HG03175 (cell line): ENCODE measurements around the gene PTPN21.

Experiments used
- ATAC-seq: cut with Tn5 transposase; IDR thresholded peaks from one replicate; pipeline ENCODE4 v1.9.1; 2021; ENCODE audit warnings: mild to moderate bottlenecking, moderate library complexity; ENCODE audit not compliant: unreplicated experiment

Gene PTPN21

DNA sequence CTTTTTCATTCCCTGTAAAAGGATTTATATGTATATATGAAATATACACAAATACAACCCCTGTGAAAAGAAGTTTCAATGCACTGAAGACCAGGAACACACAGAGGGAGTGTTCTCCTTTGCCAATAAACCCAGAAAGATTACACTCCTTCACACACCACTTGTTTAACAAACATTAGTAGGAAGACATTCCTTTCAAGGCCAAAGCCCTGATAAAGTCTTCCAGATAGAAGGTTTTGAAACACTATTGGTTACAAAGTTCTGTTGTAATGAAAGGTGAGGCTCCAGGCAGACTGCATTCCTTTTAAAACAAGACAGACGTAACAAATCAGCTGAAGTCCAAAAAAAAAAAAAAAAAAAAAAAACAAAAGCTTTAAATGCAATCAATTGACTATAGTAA lies 81.0 kb downstream of the PTPN21 start:
- no peak for ATAC-seq

DNA sequence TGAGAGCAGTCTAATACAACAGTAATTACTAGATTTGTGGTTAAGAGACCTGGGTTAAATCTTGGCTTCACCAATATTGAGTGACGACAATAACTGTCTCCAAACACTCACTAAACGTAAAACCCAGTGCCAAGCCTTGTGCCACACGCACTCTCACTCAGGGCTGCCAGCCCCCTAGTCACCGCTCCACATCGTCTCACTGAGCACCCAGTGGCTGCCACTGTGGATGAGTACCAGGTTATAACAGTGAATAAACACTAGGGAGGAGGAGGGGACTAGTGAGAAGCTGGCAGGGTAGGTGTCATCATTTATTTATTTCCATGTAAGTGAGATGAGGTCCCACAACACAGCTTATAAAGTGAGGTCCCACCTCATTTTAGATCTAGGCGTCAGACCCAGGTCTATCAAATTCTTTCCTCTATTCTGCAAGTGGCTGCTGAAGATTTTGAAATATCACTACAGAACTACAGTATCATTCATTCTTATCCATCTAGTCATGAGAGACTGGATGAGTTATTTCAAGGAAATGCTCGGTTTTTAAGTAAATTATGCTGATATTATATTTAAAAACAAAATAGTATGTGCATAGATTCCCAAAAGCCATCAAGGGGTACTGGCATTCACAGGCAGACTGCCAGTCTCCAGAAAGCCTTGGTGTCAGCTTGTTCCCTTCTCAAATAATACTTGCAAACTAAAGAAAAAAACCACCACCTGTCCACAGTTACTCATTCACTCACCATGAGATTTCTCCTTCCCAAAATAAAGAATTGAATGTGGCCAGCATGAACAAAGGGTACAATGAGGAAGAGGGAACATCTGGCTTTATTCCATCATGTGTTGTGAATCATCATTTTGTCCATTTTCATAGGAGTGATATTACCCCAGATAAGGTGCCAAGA lies 84.0 kb downstream of the PTPN21 start:
- ATAC-seq = no peak

DNA sequence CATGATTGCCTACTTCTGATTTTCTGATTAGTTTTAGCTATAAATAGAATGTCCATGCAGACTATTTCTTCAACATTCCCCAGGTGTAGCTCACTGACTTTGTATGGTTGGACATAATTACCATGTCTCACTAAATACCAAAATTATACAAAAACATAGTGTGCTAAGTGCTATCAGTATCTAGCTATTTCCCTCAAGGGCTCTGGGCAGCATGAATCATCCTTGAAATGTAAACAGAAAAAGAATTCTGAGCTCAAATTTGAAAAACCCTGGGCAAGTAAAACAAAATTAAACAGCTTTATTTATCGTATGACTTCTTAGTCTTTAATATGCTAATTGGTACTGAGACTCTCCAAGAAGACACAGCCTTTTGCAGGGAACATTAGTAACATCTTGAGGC lies 86.4 kb downstream of the PTPN21 start:
- ATAC-seq = no peak

DNA sequence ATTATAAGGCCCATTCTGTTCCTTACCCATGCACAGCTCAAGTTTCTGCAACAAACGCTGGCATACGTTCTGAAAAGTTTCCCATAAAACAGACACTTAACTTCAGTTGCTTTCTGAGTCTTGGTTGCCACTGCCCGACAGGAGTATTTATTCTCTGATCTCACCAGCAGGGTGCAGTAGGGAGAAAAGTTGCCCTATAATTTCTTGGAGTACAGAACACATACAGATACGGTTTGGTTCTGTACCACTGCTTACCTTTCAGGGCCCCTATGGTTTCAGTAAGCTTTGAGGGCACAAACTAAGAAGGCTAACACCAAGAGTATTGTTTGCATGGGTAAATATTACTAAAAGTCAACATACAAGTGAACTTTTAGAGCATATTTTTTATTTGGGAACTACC lies 91.5 kb downstream of the PTPN21 start:
- ATAC-seq = peak; percentile 52

DNA sequence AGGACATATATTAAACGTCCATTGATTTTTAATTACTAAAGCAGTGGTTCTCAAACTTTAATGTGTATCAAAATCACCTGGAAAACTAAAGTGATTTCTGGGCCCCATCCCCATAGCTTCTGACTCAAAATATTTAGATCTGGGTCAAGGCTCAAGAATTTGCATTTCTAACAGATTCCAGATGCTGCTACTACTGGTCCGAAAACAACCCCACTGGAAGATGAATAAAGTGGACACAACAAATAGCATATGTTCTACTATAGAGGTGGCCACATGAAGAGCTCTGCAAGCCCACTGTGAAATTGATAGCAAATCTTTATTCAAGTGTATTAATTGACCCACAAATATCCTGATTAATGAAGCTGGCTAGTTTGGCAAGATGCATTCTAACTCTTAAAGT lies 99.9 kb downstream of the PTPN21 start:
- ATAC-seq = no peak

DNA sequence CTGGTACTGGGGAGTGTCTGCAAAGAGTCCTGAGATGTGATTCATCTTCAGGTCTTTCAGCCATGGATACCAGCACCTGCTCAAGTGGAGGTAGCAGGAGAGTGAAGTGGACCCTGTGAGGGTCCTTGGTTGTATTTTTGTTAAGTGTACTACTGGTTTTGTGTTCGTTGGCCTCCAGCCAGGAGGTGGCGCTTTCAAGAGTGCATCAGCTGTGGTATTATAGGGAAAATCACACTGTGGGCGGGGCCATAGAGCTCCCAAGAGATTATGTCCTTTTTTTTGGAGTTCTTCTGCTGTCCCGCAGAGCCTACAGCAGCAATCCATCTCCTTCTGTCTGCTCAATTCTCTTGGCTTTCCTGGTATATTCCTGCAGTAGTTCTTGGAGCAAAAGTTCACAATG lies 102.6 kb downstream of the PTPN21 start:
- ATAC-seq = no peak

DNA sequence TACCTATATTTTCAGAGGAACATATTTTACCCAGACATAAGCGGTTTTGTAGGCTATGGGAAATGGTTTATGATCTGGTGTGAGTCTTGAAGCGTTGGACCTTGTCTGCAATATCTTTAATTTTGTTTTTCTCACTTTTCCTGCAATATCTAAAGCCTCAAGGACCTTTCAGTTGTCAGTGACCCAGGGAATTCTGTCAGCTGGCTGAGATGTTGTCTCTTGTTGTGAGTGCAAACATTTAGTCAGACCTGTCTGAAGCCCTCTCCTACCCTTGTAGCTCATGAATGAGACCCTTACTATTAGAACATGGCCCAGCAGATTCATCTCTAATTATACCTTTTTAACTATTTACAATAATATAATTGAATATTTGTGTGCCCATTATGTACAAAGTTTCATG lies 115.7 kb downstream of the PTPN21 start:
- no peak for ATAC-seq

DNA sequence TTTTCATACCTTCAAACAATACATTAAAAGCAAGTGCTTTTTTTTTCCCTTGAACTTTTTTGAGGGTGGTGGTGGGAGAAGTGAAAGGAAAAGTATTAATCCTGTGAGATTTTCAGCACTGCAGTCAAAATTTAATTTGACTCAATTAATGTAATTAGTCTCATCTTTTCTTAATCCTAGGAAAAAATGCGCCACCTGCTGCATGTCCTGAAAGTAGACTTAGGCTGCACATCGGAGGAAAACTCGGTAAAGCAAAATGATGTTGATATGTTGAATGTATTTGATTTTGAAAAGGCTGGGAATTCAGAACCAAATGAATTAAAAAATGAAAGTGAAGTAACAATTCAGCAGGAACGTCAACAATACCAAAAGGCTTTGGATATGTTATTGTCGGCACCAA lies 117.1 kb downstream of the PTPN21 start:
- ATAC-seq = no peak

DNA sequence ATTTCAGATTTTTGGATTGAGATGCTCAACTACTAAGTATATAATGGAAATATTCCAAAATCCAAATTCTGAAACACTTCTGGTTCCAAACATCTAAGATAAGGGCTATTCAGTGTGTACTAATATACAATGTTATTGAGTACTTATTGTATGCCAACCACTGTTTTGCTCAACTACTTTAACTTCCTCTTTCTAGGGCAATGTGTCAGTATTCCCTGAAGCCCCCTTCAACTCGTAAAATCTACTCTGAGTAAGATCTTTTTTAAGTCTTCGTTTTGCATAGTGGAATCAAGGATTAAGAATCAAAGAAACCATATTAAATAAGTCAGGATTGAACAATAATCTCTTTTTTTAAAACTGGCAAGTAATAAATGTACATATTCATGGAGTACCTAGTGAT lies 123.8 kb downstream of the PTPN21 start:
- ATAC-seq = no peak

DNA sequence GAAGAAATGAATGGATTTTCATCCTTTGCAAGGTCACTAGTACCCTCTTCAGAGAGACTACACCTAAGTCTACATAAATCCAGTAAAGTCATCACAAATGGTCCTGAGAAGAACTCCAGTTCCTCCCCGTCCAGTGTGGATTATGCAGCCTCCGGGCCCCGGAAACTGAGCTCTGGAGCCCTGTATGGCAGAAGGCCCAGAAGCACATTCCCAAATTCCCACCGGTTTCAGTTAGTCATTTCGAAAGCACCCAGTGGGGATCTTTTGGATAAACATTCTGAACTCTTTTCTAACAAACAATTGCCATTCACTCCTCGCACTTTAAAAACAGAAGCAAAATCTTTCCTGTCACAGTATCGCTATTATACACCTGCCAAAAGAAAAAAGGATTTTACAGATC lies 128.5 kb downstream of the PTPN21 start:
- no peak for ATAC-seq

DNA sequence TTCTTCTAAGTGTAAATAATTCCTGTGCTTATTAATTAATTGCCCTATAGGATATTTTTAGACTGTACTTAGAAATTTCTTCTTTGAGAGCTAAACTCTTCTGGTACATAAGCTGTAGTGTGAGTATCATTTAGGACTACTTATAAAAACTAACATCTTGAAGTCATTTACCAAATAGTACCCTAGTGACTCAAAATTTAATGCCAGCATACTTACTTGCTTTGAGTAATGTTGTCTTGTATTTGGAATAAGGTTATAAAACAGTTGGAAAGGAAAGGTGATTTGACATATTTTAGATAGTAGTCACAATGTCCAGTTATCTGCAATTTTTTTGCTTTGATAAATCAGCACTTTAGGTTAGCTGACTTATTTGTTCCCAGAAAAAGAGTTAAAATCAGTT lies 130.2 kb downstream of the PTPN21 start:
- no peak for ATAC-seq

DNA sequence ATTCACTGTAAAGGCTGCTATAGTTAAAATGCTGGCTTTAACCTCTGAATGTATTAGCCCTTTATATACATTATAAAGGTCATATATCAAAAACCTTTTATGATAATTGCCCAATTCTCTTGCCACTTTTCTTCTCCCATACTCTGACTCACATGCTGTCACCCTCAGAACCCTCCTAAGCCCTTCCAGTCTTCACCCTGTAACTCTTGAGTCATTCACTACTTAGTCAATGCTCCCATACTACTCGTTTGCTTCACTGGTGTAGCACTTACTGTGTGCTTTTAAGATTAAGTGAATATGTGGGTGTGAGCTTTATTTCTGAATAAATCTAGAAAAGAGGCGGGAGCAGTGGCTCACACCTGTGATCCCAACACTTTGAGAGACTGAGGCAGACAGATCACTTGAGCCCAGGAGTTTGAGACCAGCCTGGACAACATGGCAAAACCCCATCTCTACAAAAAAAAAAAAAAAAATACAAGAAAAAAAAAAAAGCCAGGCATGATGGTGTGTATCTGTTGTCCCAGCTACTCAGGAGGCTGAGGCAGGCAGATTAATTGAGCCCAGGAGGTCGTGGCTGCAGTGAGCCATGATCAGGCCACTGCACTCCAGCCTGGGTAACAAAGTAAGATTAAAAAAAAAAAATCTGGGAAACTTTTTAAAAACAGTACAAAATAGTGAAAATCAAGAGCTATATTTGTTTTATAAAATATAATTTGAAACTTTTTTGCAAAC lies 131.7 kb downstream of the PTPN21 start:
- ATAC-seq = no peak

DNA sequence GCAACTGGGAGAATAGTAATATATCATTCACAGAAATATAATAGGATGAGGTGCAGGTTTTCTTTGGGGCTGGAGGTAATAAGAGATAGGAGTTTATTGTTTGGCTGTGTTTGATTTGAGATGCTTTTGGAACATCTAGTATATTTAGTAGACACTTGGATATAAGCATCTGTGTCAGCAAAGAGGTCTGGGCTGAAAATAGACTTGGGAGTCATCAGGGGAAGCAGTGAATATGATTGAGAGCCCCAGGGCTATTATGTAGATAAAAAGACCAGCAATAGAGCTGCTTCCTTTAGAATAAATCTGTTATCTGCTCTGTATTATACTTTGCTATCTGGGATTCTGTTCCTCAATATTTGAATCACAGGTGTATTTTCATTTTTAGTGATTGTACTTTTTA lies 132.8 kb downstream of the PTPN21 start:
- no peak for ATAC-seq

DNA sequence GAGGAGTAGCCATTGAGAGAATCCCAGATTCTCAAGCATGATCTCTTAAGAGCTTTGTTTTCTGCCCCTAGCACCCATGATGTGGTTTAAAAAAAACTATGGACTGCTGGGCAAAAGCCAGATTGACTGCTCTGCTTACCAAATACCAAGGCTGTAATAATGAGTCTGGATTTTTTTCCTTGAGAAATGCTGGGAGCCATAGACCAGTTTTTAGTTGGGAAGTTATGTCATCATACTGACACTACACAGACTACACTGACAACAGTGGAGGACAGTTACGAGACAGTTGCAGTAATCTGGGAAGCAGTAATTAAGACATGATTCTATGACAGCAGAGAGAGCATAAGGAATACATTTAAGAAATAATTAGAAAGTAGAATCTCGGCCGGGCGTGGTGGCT lies 133.5 kb downstream of the PTPN21 start:
- no peak for ATAC-seq

DNA sequence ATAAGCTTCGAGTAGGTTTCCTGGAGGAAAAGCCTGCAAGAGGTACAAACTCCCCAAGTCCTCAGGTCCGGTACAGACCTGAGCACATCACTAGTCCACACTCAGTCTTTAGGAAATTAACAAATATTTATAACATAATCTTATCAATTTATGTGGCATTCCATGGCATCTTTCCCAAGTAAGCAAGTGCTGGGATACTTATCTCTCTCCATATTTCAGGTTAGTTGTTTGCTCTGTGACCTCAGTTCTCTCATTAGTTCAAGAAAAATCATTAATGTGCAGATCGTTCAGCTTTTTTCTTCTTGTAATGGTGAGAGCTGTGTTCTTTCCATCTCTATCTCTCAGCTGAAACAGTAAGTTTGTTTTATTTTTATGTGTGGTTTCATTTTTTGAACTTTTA lies 134.6 kb downstream of the PTPN21 start:
- ATAC-seq = no peak

DNA sequence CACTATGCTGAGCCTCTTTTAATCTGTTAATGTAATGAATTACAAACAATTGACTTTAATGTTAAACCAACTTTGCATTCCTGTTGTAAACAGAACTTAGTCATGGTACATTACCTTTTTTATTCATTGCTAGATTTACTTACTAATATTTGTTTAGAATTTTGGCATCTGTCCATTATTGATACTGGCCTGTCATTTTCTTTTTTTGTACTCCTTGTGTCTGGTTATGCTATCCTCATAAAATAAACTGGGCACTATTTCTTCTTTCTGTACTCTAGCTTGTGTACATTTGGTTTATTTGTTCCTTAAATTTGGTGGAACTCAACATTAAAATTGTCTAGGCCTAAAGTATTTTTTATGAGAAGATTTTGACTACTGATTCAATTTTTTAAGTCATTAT lies 137.2 kb downstream of the PTPN21 start:
- no peak for ATAC-seq
